HG02973 (cell line): ENCODE results near the gene SPECC1L.
"Not testable (repeated sequence)": the region's sequence is repeated elsewhere in the genome, so short reads cannot be mapped to it uniquely, and the experiment has no call there.

Experiments
- ATAC-seq: cut with Tn5 transposase; IDR thresholded peaks from one replicate; pipeline ENCODE4 v1.9.1; 2021; ENCODE audit warnings: moderate library complexity; ENCODE audit not compliant: unreplicated experiment

Gene SPECC1L

GRCh38 chr22:24285245-24285644, 14.6 kb downstream of the SPECC1L start:
- ATAC-seq = no peak

- ATAC-seq = not testable (repeated sequence)
Observed at GRCh38 chr22:24287212-24287611, 16.6 kb downstream of the SPECC1L start.

GRCh38 chr22:24287801-24288200, 17.2 kb downstream of the SPECC1L start:
- ATAC-seq = not testable (repeated sequence)

DNA sequence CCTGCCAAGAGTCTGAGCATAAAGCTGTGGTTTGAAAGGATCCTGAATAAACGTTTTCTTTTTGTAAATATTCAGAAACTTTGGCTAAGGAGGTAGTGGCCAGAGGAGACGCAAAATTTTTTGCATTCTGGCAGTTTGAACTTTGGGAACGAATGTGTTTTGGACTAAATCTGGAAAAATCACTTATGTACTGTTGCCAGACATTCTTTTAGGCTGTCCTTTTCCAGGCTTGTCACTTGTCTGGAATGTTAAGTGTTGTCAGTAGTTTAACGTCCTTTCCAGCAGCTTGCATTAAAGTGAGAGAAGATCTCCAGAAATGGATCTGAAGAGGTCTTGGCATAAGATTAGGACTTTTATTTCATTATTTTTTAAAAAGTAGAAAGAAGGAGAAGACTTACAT, 18.5 kb downstream of the SPECC1L start:
- ATAC-seq = no peak

DNA sequence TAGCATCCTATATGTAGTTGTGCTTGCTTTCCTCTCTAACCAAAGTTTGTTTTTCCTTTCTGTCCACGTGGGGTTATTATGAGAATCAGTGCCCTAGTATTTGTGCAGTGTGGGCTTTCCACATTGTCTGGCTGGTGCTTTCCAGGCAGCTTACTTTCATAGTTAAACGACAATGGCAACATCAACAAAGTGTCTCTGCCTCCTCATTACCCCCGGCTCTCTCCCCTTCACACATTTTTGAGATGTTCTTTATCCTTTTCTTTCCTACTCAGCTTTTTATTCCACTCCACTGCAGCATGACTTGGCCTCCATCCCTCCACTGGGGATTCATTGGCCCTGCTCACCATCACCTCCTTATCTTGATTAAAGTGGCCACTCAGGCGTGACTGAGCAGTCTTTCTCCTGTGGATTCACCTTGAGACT, 19.1 kb downstream of the SPECC1L start:
- no peak for ATAC-seq

- no peak for ATAC-seq
Observed at GRCh38 chr22:24290459-24290858, 19.8 kb downstream of the SPECC1L start.

DNA sequence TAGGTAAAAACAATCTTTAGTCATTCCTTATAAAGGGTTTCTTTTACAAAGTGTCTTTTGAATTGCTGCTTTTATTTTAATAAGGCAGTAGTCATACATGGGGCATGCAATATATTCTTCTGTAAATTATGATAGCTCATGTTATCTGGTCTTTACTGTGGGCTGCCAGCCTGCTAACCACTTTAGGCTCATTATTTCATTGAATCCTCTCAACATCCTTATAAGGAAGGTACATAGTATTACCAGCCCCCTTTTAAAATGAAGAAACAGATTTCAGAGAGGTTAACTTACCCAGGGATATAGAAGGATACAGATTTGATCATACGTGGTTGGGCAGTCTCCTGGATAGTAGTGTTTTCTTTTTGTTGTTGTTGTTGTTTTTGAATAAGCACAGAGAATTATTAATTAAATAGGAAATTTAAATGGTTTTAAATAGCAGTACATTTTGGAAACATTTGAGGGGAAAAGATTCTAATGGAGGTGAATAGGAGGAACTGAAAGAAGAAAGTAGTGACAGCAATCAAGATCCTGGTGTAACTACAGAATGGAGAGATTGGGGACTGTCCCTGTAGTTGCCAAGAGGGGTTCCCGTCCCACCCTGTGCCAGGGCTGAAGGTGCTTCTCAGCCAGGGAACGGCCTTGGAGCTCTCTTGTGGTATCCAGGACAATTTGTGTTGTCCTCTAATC, 21.0 kb downstream of the SPECC1L start:
- no peak for ATAC-seq

DNA sequence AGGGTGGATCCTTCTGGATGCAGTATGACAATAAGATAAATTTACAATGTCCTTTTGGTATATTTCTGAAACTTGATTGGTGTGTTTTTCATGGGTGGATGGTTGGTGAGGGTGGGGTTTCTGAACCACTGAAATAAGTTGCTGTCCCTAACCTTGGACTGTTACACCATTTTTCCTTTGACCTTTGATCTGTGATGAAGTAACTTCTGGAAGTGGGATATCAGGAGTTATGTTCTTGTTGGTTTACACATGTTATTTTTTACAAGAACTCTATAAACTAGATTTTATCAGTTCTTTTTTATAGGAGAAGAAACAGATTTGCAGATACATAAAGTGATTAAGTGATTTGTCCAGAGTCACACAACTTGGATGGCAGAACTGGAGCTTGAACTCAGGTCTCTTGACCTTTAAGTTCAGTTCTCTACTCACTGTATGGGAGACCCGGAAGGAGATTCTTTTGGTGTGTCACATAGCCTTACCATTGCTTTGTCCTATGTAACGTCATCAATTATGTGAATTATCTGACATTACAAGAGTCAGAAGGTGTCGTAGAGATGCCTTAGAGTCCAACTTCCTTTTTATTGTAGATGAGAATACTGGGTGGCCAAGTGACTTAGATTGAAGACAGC, 21.7 kb downstream of the SPECC1L start:
- not testable (repeated sequence) for ATAC-seq

GRCh38 chr22:24294913-24295312, 24.3 kb downstream of the SPECC1L start:
- ATAC-seq = not testable (repeated sequence)

DNA sequence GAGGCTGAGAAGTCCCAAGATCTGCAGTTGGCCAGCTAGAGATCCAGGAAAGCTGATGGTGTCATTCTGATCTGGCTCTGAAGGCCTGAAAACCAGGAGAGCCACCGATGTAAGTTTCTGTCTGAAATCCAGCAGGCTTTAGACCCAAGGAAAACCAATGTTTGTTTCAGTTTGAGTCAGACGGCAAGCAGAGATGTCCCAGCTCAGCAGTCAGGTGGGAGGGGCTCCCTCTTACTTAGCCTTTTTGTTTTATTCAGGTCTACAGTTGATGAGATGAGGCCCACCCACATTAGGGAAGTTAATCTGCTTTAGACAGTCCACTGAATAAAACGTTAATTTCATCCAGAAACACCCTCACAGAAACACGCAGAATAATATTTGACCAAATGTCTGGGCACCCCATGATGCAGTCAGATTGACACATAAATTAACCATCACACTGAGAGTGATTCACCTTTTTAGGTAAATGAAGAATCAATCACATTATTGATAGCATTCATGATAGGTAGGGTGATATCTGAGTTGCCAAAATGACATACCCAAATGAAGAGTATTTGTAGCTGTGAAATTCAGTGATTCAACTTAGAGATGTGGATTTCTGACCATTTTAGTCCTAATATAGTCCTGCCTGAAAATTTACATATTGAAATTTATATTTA, 28.0 kb downstream of the SPECC1L start:
- not testable (repeated sequence) for ATAC-seq

DNA sequence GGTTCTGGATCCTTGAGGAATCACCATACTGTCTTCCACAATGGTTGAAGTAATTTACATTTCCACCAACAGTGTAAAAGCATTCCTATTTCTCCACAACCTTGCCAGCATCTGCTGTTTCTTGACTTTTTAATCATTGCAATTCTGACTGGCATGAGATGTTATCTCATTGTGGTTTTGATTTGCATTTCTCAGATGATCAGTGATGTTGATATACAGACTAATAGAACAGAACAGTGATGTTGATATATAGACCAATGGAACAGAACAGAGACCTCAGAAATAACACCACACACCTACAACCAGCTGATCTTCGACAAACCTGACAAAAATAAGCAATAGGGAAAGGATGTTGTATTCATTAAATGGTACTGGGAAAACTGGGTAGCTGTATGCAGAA, 29.9 kb downstream of the SPECC1L start:
- not testable (repeated sequence) for ATAC-seq

DNA sequence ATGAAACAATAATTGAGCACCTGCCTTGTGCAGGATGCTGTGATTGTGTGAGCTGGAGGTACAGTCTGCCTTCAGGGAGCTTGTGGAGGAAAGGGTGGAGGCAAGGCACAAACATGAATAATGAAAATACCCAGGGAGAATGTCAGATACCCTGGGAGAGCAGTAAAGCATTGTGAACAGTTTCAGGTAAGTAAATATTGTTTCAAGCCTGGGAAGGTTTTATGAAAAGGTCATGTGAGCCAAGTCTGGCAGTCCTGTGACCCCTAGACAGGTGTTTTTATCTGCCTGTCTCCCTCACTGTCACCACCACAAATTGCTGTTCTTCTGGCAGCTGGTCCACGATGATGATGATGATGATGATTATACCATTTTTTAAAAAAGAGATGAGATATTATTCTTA, 32.0 kb downstream of the SPECC1L start:
- no peak for ATAC-seq

GRCh38 chr22:24303007-24303406, 32.4 kb downstream of the SPECC1L start:
- no peak for ATAC-seq

- ATAC-seq = no peak
Observed at GRCh38 chr22:24304062-24304675, 33.5 kb downstream of the SPECC1L start.

- ATAC-seq = no peak
Observed at GRCh38 chr22:24305260-24305692, 34.6 kb downstream of the SPECC1L start.

- ATAC-seq = no peak
Observed at GRCh38 chr22:24310969-24311368, 40.3 kb downstream of the SPECC1L start.

- ATAC-seq = no peak
Observed at GRCh38 chr22:24315367-24315966, 44.8 kb downstream of the SPECC1L start.

- ATAC-seq = not testable (repeated sequence)
Observed at GRCh38 chr22:24316264-24316663, 45.6 kb downstream of the SPECC1L start.

DNA sequence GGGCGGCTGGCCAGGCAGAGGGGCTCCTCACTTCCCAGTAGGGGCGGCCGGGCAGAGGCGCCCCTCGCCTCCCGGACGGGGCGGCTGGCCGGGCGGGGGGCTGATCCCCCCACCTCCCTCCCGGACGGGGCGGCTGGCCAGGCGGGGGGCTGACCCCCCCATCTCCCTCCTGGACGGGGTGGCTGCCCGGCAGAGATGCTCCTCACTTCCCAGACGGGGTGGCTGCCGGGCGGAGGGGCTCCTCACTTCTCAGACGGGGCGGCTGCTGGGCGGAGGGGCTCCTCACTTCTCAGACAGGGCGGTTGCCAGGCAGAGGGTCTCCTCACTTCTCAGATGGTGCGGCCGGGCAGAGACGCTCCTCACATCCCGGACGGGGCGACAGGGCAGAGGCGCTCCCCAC, 46.9 kb downstream of the SPECC1L start:
- not testable (repeated sequence) for ATAC-seq

DNA sequence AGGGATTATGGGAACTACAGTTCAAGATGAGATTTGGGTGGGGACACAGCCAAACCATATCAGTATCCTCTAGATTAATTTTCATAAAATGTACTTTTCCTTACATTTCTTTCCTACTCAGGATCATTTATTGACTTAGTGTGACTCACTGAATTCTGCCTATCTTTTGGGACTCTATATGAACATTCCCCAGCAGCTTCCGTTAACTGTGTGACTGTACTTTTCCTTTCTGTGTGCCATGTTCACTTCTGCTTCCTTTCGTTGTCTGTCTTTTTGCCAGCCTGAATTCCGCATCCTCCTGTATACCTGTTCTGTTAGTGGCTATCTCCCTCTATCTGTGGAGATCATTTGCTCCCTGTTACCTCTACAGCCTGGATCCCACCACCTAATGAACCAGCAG, 48.8 kb downstream of the SPECC1L start:
- ATAC-seq = no peak

GRCh38 chr22:24321999-24322398, 51.4 kb downstream of the SPECC1L start:
- no peak for ATAC-seq
